ENCODE measurements around the gene MINAR2.

Gene MINAR2

GRCh38 chr5:129771058-129771838 is 23.4 kb downstream of the MINAR2 start:
- H3K4me1 ChIP-seq (ENCODE audit: control insufficient read depth in 5 of 5, insufficient read depth in 5 of 5, low read length in 5 of 5) = peaks cover 0 to 4% (median 3%) of the 10 kb centered on the region in 5 donors
- H3K9me3 ChIP-seq (ENCODE audit: control insufficient read depth in 5 of 5, low read length in 5 of 5) = no peaks in the 10 kb centered on the region
- no peak overlapping the region for H3K27ac ChIP-seq (ENCODE audit: low read depth, low read length)
- H3K4me3 ChIP-seq (ENCODE audit: low read depth in 1 of 5, low read length in 5 of 5) = no peak overlapping the region
- H3K36me3 ChIP-seq (ENCODE audit: control insufficient read depth in 5 of 5, insufficient read depth in 5 of 5, low read length in 5 of 5) = no peaks in the 10 kb centered on the region
- no peak overlapping the region for H3K9ac ChIP-seq (ENCODE audit: low read length in 5 of 5)
- H3K27me3 ChIP-seq (ENCODE audit: control insufficient read depth in 5 of 5, insufficient read depth in 4 of 5, low read length in 5 of 5) = no peaks in the 10 kb centered on the region

- no peaks in the 10 kb centered on the region for H3K36me3 ChIP-seq (ENCODE audit: control insufficient read depth in 5 of 5, insufficient read depth in 5 of 5, low read length in 5 of 5)
- no peak overlapping the region for H3K4me3 ChIP-seq (ENCODE audit: low read depth in 1 of 5, low read length in 5 of 5)
- H3K27me3 ChIP-seq (ENCODE audit: control insufficient read depth in 5 of 5, insufficient read depth in 4 of 5, low read length in 5 of 5) = no peaks in the 10 kb centered on the region
- peaks cover 0 to 4% (median 3%) of the 10 kb centered on the region in 5 donors for H3K4me1 ChIP-seq (ENCODE audit: control insufficient read depth in 5 of 5, insufficient read depth in 5 of 5, low read length in 5 of 5)
- no peak overlapping the region for H3K27ac ChIP-seq (ENCODE audit: low read depth, low read length)
- H3K9ac ChIP-seq (ENCODE audit: low read length in 5 of 5) = no peak overlapping the region
- H3K9me3 ChIP-seq (ENCODE audit: control insufficient read depth in 5 of 5, low read length in 5 of 5) = peaks cover 0 to 2% (median 0%) of the 10 kb centered on the region in 5 donors
These were observed 25.5 kb downstream of the MINAR2 start for GRCh38 chr5:129773376-129773775.

GRCh38 chr5:129781594-129781993 is 33.7 kb downstream of the MINAR2 start:
- Histone ChIP-seq H3K27ac (ENCODE audit: low read depth, low read length) (no peak overlapping the region), H3K4me1 (ENCODE audit: control insufficient read depth in 5 of 5, insufficient read depth in 5 of 5, low read length in 5 of 5) (no peaks in the 10 kb centered on the region), H3K9me3 (ENCODE audit: control insufficient read depth in 5 of 5, low read length in 5 of 5) (peaks cover 0 to 2% (median 0%) of the 10 kb centered on the region in 5 donors), H3K36me3 (ENCODE audit: control insufficient read depth in 5 of 5, insufficient read depth in 5 of 5, low read length in 5 of 5) (no peaks in the 10 kb centered on the region), H3K4me3 (ENCODE audit: low read depth in 1 of 5, low read length in 5 of 5) (no peak overlapping the region), H3K9ac (ENCODE audit: low read length in 5 of 5) (no peak overlapping the region), H3K27me3 (ENCODE audit: control insufficient read depth in 5 of 5, insufficient read depth in 4 of 5, low read length in 5 of 5) (no peaks in the 10 kb centered on the region)

- Histone ChIP-seq H3K4me1 (ENCODE audit: control insufficient read depth in 5 of 5, insufficient read depth in 5 of 5, low read length in 5 of 5) (no peaks in the 10 kb centered on the region), H3K4me3 (ENCODE audit: low read depth in 1 of 5, low read length in 5 of 5) (no peak overlapping the region), H3K9ac (ENCODE audit: low read length in 5 of 5) (no peak overlapping the region), H3K36me3 (ENCODE audit: control insufficient read depth in 5 of 5, insufficient read depth in 5 of 5, low read length in 5 of 5) (no peaks in the 10 kb centered on the region), H3K27me3 (ENCODE audit: control insufficient read depth in 5 of 5, insufficient read depth in 4 of 5, low read length in 5 of 5) (no peaks in the 10 kb centered on the region), H3K27ac (ENCODE audit: low read depth, low read length) (no peak overlapping the region), H3K9me3 (ENCODE audit: control insufficient read depth in 5 of 5, low read length in 5 of 5) (peaks cover 0 to 5% (median 0%) of the 10 kb centered on the region in 5 donors)
These were observed 55.5 kb downstream of the MINAR2 start for GRCh38 chr5:129803403-129803802.

GRCh38 chr5:129804705-129805104 is 56.8 kb downstream of the MINAR2 start:
- H3K27ac ChIP-seq (ENCODE audit: low read depth, low read length) = no peak overlapping the region
- no peaks in the 10 kb centered on the region for H3K36me3 ChIP-seq (ENCODE audit: control insufficient read depth in 5 of 5, insufficient read depth in 5 of 5, low read length in 5 of 5)
- H3K4me1 ChIP-seq (ENCODE audit: control insufficient read depth in 5 of 5, insufficient read depth in 5 of 5, low read length in 5 of 5) = no peaks in the 10 kb centered on the region
- no peaks in the 10 kb centered on the region for H3K27me3 ChIP-seq (ENCODE audit: control insufficient read depth in 5 of 5, insufficient read depth in 4 of 5, low read length in 5 of 5)
- H3K4me3 ChIP-seq (ENCODE audit: low read depth in 1 of 5, low read length in 5 of 5) = no peak overlapping the region
- H3K9ac ChIP-seq (ENCODE audit: low read length in 5 of 5) = no peak overlapping the region
- H3K9me3 ChIP-seq (ENCODE audit: control insufficient read depth in 5 of 5, low read length in 5 of 5) = no peaks in the 10 kb centered on the region

- Histone ChIP-seq H3K27me3 (ENCODE audit: control insufficient read depth in 5 of 5, insufficient read depth in 4 of 5, low read length in 5 of 5) (no peaks in the 10 kb centered on the region), H3K36me3 (ENCODE audit: control insufficient read depth in 5 of 5, insufficient read depth in 5 of 5, low read length in 5 of 5) (no peaks in the 10 kb centered on the region), H3K4me1 (ENCODE audit: control insufficient read depth in 5 of 5, insufficient read depth in 5 of 5, low read length in 5 of 5) (no peaks in the 10 kb centered on the region), H3K9ac (ENCODE audit: low read length in 5 of 5) (no peak overlapping the region), H3K4me3 (ENCODE audit: low read depth in 1 of 5, low read length in 5 of 5) (no peak overlapping the region), H3K9me3 (ENCODE audit: control insufficient read depth in 5 of 5, low read length in 5 of 5) (no peaks in the 10 kb centered on the region), H3K27ac (ENCODE audit: low read depth, low read length) (no peak overlapping the region)
These were observed 59.4 kb downstream of the MINAR2 start for GRCh38 chr5:129807162-129807814.

Data from subcutaneous abdominal adipose tissue (tissue), 5 donors.